Chondrocyte (in vitro differentiated cells): Measurements from ENCODE around the gene CMTM8. TPM values are rescaled to one million over a fixed set of nuclear protein-coding genes. Genes with fewer than 3 reads are reported as not detected.

Experiments used
- DNase-seq: peaks from one replicate; pipeline ENCODE4 v3.0.0; 2021; ENCODE audit warnings: mixed read lengths, low spot score
- H3K27ac Mint-ChIP-seq: one replicate; pipeline ENCODE4 v1.8.0; 2021; ENCODE audit warnings: mild to moderate bottlenecking, moderate library complexity, mixed read lengths; ENCODE audit not compliant: unreplicated experiment
- H3K27me3 Mint-ChIP-seq: 2 replicates; pipeline ENCODE4 v1.8.0; 2021; ENCODE audit warnings: low read depth, mixed read lengths
- H3K36me3 Mint-ChIP-seq: 2 replicates; pipeline ENCODE4 v1.8.0; 2021; ENCODE audit warnings: low read depth, mixed read lengths
- H3K4me1 Mint-ChIP-seq: 2 replicates; pipeline ENCODE4 v1.8.0; 2021; ENCODE audit warnings: low read depth, mild to moderate bottlenecking, mixed read lengths
- H3K4me3 Mint-ChIP-seq: one replicate; pipeline ENCODE4 v1.8.0; 2021; ENCODE audit warnings: mild to moderate bottlenecking, moderate library complexity, mixed read lengths; ENCODE audit not compliant: unreplicated experiment
- H3K9me3 Mint-ChIP-seq: 2 replicates; pipeline ENCODE4 v1.8.0; 2021; ENCODE audit warnings: low read depth, mixed read lengths
- CTCF ChIP-seq: fragments of 200-600 bp; sonication (generic); IDR thresholded peaks from 2 replicates; pipeline ENCODE4 v1.5.0; 2021; ENCODE audit warnings: antibody characterized with exemption, mild to moderate bottlenecking, moderate library complexity
- total RNA-seq: library from RNA; stranded (reverse); gene quantifications from 3 replicates; pipeline ENCODE4 v1.2.1, GENCODE V29; 2021

CMTM8 gene
- total RNA-seq, 1 donor from 2014 or later, result 2.5 TPM

GRCh38 chr3:32360493-32360827, 122.0 kb downstream of the CMTM8 start:
- H3K4me3 Mint-ChIP-seq, result no peak overlapping the region
- no peaks in the 10 kb centered on the region for H3K27me3 Mint-ChIP-seq
- no peaks in the 10 kb centered on the region for H3K4me1 Mint-ChIP-seq
- no peak for TF ChIP-seq CTCF
- no peaks in the 10 kb centered on the region for H3K36me3 Mint-ChIP-seq
- H3K27ac Mint-ChIP-seq, result no peak overlapping the region
- DNase-seq, result no peak
- H3K9me3 Mint-ChIP-seq, result no peaks in the 10 kb centered on the region

GRCh38 chr3:32366638-32367397, 128.3 kb downstream of the CMTM8 start:
- Mint-ChIP-seq H3K27ac (no peak overlapping the region), H3K4me1 (no peaks in the 10 kb centered on the region)
- no peak for DNase-seq

GRCh38 chr3:32367442-32367841, 129.0 kb downstream of the CMTM8 start:
- H3K9me3 Mint-ChIP-seq, result no peaks in the 10 kb centered on the region
- no peaks in the 10 kb centered on the region for H3K27me3 Mint-ChIP-seq
- H3K4me1 Mint-ChIP-seq, result no peaks in the 10 kb centered on the region
- no peak for TF ChIP-seq CTCF
- DNase-seq, result no peak
- H3K36me3 Mint-ChIP-seq, result no peaks in the 10 kb centered on the region
- no peak overlapping the region for H3K27ac Mint-ChIP-seq
- H3K4me3 Mint-ChIP-seq, result no peak overlapping the region

More at GRCh38 chr3:32366638-32367397, 128.3 kb downstream of the CMTM8 start:
- no peaks in the 10 kb centered on the region for H3K36me3 Mint-ChIP-seq
- no peak for TF ChIP-seq CTCF
- no peaks in the 10 kb centered on the region for H3K27me3 Mint-ChIP-seq
- no peak overlapping the region for H3K4me3 Mint-ChIP-seq
- H3K9me3 Mint-ChIP-seq, result no peaks in the 10 kb centered on the region

DNA sequence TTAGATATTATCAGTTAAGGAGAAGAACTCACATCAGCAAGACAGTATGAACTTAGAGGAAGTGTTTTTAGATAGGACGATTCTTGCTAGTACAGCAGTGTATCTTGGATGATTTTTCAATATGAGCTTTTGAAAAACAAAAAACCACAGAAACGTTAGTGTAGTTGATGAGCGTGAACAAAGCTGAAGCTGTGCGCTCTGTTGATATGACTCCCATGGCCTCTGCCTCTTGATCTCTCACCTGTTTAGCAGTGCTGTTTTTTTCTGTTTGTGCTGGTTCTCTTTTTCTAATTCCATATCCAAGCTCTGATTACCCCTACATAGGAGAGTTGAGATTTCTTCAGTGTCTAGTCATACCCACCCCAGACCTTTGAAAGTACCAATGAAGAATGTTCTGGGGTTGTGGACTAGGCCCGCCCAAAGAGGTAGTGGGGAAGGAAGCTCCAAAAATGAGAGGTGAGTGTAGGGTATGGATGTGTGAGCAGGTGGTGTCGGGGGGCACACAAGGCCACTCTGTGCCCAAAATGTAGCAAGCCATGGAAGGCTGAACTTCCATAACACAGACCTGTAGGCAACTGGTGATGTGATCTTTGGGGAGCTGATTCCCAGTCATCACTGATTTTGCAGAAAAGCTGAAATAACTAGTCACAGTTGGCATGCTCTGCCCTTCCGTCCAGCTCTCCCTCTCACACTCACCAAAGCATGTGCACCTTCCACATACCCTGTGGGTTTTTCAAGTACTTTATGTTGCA, 133.2 kb downstream of the CMTM8 start:
- no peaks in the 10 kb centered on the region for H3K9me3 Mint-ChIP-seq
- no peak for DNase-seq
- no peak overlapping the region for H3K4me3 Mint-ChIP-seq
- H3K4me1 Mint-ChIP-seq, result peaks cover 6% of the 10 kb centered on the region
- no peak overlapping the region for H3K27ac Mint-ChIP-seq
- H3K27me3 Mint-ChIP-seq, result no peaks in the 10 kb centered on the region
- no peak for TF ChIP-seq CTCF
- no peaks in the 10 kb centered on the region for H3K36me3 Mint-ChIP-seq

DNA sequence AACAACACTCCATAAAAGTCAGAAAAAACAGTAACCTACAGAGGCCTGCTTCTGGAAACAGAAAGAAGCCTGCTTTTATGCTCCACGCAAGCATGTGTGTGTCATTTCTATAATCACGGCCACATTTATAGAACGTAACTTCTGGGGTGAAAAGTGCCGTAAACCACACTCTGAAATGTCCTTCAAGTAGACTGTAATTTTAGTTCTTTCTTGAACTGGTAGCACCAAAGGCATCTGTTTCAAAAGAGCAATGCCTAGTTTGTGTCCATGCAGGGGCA, 133.7 kb downstream of the CMTM8 start:
- Mint-ChIP-seq H3K36me3 (no peaks in the 10 kb centered on the region), H3K27ac (no peak overlapping the region), H3K4me3 (no peak overlapping the region), H3K4me1 (peaks cover 6% of the 10 kb centered on the region), H3K27me3 (no peaks in the 10 kb centered on the region), H3K9me3 (no peaks in the 10 kb centered on the region)
- no peak for TF ChIP-seq CTCF
- no peak for DNase-seq
